Activated T-helper 17 cell treated with anti-CD3 and anti-CD28 coated beads, Interleukin-2, amount 50 U/mL, for 72 hours (primary cell): ENCODE measurements around the gene UNKL. TPM values are rescaled to one million over a fixed set of nuclear protein-coding genes. Genes with fewer than 3 reads are reported as not detected.
"Not testable (repeated sequence)": the region's sequence is repeated elsewhere in the genome, so short reads cannot be mapped to it uniquely, and the experiment has no call there.

Experiments
- ATAC-seq: fragments of 150-1000 bp; cut with Tn5 transposase; replicated peaks from 2 replicates; pipeline ENCODE4 v1.10.0; 2021; ENCODE audit warnings: mild to moderate bottlenecking, moderate library complexity
- H3K27ac Mint-ChIP-seq: one replicate; pipeline ENCODE4 v1.8.0; 2022; ENCODE audit warnings: mixed read lengths
- H3K27me3 Mint-ChIP-seq: one replicate; pipeline ENCODE4 v1.8.0; 2022; ENCODE audit warnings: mixed read lengths
- H3K36me3 Mint-ChIP-seq: one replicate; pipeline ENCODE4 v1.8.0; 2022; ENCODE audit warnings: low read depth, mild to moderate bottlenecking, mixed read lengths
- H3K4me1 Mint-ChIP-seq: one replicate; pipeline ENCODE4 v1.8.0; 2022; ENCODE audit warnings: mixed read lengths
- H3K4me3 Mint-ChIP-seq: one replicate; pipeline ENCODE4 v1.8.0; 2022; ENCODE audit warnings: mild to moderate bottlenecking, mixed read lengths
- H3K9me3 Mint-ChIP-seq: one replicate; pipeline ENCODE4 v1.8.0; 2022; ENCODE audit warnings: mixed read lengths
- total RNA-seq, 2 donors: library from RNA; stranded (reverse); gene quantifications; one replicate each; pipeline ENCODE4 v1.2.3, GENCODE V29; 2022

UNKL gene
- total RNA-seq, 2 donors from 2014 or later: 36.4 to 76.4 TPM

- Mint-ChIP-seq H3K36me3 (peaks cover 13% of the 10 kb centered on the region), H3K9me3 (no peaks in the 10 kb centered on the region), H3K27ac (no peak overlapping the region), H3K4me3 (no peak overlapping the region), H3K4me1 (no peaks in the 10 kb centered on the region), H3K27me3 (no peaks in the 10 kb centered on the region)
- no peak for ATAC-seq
These were observed 36.3 kb upstream of the UNKL start for GRCh38 chr16:1450841-1451240.

- Mint-ChIP-seq H3K4me3 (no peak overlapping the region), H3K4me1 (no peaks in the 10 kb centered on the region), H3K9me3 (no peaks in the 10 kb centered on the region), H3K27ac (no peak overlapping the region), H3K36me3 (peaks cover 13% of the 10 kb centered on the region), H3K27me3 (no peaks in the 10 kb centered on the region)
- ATAC-seq: no peak
These were observed 35.7 kb upstream of the UNKL start for GRCh38 chr16:1450218-1450617.

- Mint-ChIP-seq H3K27ac (no peak overlapping the region), H3K9me3 (no peaks in the 10 kb centered on the region)
These were observed 34.8 kb upstream of the UNKL start for GRCh38 chr16:1449201-1449788.

GRCh38 chr16:1448536-1449116, 34.1 kb upstream of the UNKL start:
- peaks cover 9% of the 10 kb centered on the region for H3K36me3 Mint-ChIP-seq
- no peaks in the 10 kb centered on the region for H3K9me3 Mint-ChIP-seq
- H3K4me1 Mint-ChIP-seq: no peaks in the 10 kb centered on the region
- no peak overlapping the region for H3K27ac Mint-ChIP-seq
- H3K4me3 Mint-ChIP-seq: no peak overlapping the region
- H3K27me3 Mint-ChIP-seq: no peaks in the 10 kb centered on the region
- ATAC-seq: no peak

More at GRCh38 chr16:1449201-1449788, 34.8 kb upstream of the UNKL start:
- no peak overlapping the region for H3K4me3 Mint-ChIP-seq
- no peaks in the 10 kb centered on the region for H3K4me1 Mint-ChIP-seq
- no peak for ATAC-seq
- peaks cover 13% of the 10 kb centered on the region for H3K36me3 Mint-ChIP-seq
- H3K27me3 Mint-ChIP-seq: no peaks in the 10 kb centered on the region

- no peak for ATAC-seq
- Mint-ChIP-seq H3K9me3 (no peaks in the 10 kb centered on the region), H3K4me1 (no peaks in the 10 kb centered on the region), H3K27me3 (no peaks in the 10 kb centered on the region), H3K36me3 (peaks cover 2% of the 10 kb centered on the region), H3K27ac (no peak overlapping the region), H3K4me3 (no peak overlapping the region)
These were observed 33.5 kb upstream of the UNKL start for GRCh38 chr16:1447965-1448364.

GRCh38 chr16:1446296-1447080, 32.0 kb upstream of the UNKL start:
- Mint-ChIP-seq H3K4me3 (no peak overlapping the region), H3K4me1 (no peaks in the 10 kb centered on the region), H3K9me3 (no peaks in the 10 kb centered on the region), H3K27me3 (no peaks in the 10 kb centered on the region), H3K36me3 (no peaks in the 10 kb centered on the region), H3K27ac (no peak overlapping the region)
- ATAC-seq: no peak

- ATAC-seq: no peak
- H3K4me3 Mint-ChIP-seq: no peak overlapping the region
- H3K4me1 Mint-ChIP-seq: no peaks in the 10 kb centered on the region
- no peaks in the 10 kb centered on the region for H3K36me3 Mint-ChIP-seq
- no peaks in the 10 kb centered on the region for H3K27me3 Mint-ChIP-seq
- no peak overlapping the region for H3K27ac Mint-ChIP-seq
- no peaks in the 10 kb centered on the region for H3K9me3 Mint-ChIP-seq
These were observed 31.2 kb upstream of the UNKL start for GRCh38 chr16:1445518-1446203.

- Mint-ChIP-seq H3K9me3 (no peaks in the 10 kb centered on the region), H3K4me1 (no peaks in the 10 kb centered on the region), H3K4me3 (no peak overlapping the region), H3K27me3 (no peaks in the 10 kb centered on the region), H3K36me3 (no peaks in the 10 kb centered on the region), H3K27ac (no peak overlapping the region)
- ATAC-seq: no peak
These were observed 30.4 kb upstream of the UNKL start for GRCh38 chr16:1444730-1445517.

- Mint-ChIP-seq H3K27ac (no peak within 1 kb of the TSS), H3K27me3 (no peaks in the 10 kb centered on the region), H3K4me1 (no peaks in the 10 kb centered on the region), H3K9me3 (no peaks in the 10 kb centered on the region), H3K4me3 (no peak within 1 kb of the TSS), H3K36me3 (no peaks in the 10 kb centered on the region)
- ATAC-seq: no peak
These were observed 29.7 kb upstream of the UNKL start, which contains the start of gene CCDC154 for GRCh38 chr16:1443980-1444729. CCDC154 (minus strand) TSS chr16:1444556; CDS start chr16:1444322, 234 bp downstream.

- Mint-ChIP-seq H3K4me3 (no peak overlapping the region), H3K4me1 (no peaks in the 10 kb centered on the region), H3K36me3 (no peaks in the 10 kb centered on the region), H3K9me3 (no peaks in the 10 kb centered on the region), H3K27me3 (no peaks in the 10 kb centered on the region), H3K27ac (no peak overlapping the region)
- no peak for ATAC-seq
These were observed 29.0 kb upstream of the UNKL start for GRCh38 chr16:1443403-1443973.

- ATAC-seq: no peak
- Mint-ChIP-seq H3K27ac (no peak overlapping the region), H3K27me3 (no peaks in the 10 kb centered on the region), H3K4me3 (no peak overlapping the region), H3K4me1 (no peaks in the 10 kb centered on the region), H3K9me3 (no peaks in the 10 kb centered on the region), H3K36me3 (no peaks in the 10 kb centered on the region)
These were observed 28.2 kb upstream of the UNKL start for GRCh38 chr16:1442697-1443096.

- no peak overlapping the region for H3K27ac Mint-ChIP-seq
- no peak overlapping the region for H3K4me3 Mint-ChIP-seq
- no peak for ATAC-seq
- no peaks in the 10 kb centered on the region for H3K9me3 Mint-ChIP-seq
- no peaks in the 10 kb centered on the region for H3K36me3 Mint-ChIP-seq
- no peaks in the 10 kb centered on the region for H3K27me3 Mint-ChIP-seq
- H3K4me1 Mint-ChIP-seq: no peaks in the 10 kb centered on the region
These were observed 26.9 kb upstream of the UNKL start for GRCh38 chr16:1441391-1441829.

GRCh38 chr16:1439699-1440074, 25.2 kb upstream of the UNKL start:
- not testable (repeated sequence) for H3K27ac Mint-ChIP-seq

More at GRCh38 chr16:1439699-1440074, 25.2 kb upstream of the UNKL start:
- H3K9me3 Mint-ChIP-seq, H3K27me3 Mint-ChIP-seq, H3K4me3 Mint-ChIP-seq, ATAC-seq, H3K36me3 Mint-ChIP-seq, H3K4me1 Mint-ChIP-seq: not testable (repeated sequence)
